ENCODE results near the gene SLC26A8.

- TF ChIP-seq POLR2A (IDR thresholded peaks at IDR 0.05) (no peak), CTCF (IDR thresholded peaks at IDR 0.05) (no peak), POLR2AphosphoS5 (IDR thresholded peaks at IDR 0.05) (no peak)
These were observed 10.8 kb upstream of the SLC26A8 start for GRCh38 chr6:36035225-36035624.

All from prostate gland (tissue), 2 donors.